ENCODE measurements around the gene BBC3. TPM values are rescaled to one million over a fixed set of nuclear protein-coding genes. Genes with fewer than 3 reads are reported as not detected.
A peak's percentile ranks its signal among the peaks of the same experiment; 100 is the strongest.

The BBC3 gene
- total RNA-seq, 1 experiment from 2014 or later = 49.5 TPM

GRCh38 chr19:47221890-47222289, 9.1 kb downstream of the BBC3 start:
- no peak for ATAC-seq
- peak overlapping the region; percentile 91 for H3K27ac Mint-ChIP-seq
- H3K9me3 Mint-ChIP-seq = no peaks in the 10 kb centered on the region
- peaks cover 16% of the 10 kb centered on the region for H3K4me1 Mint-ChIP-seq
- H3K36me3 Mint-ChIP-seq = peaks cover 12% of the 10 kb centered on the region
- ChIA-PET POLR2A (interaction anchor here (1.3 kb wide), 1 partner anchor 22 kb away, joined by 3 read pairs; no protein-coding TSS in a partner anchor), CTCF (interaction anchor here (0.6 to 9.0 kb wide), 7 partner anchors 9 to 142 kb away, joined by 3 to 136 read pairs (median 4); no protein-coding TSS in a partner anchor)
- TF ChIP-seq ELF4 (CRISPR knock-in tag; IDR thresholded peaks at IDR 0.05; ENCODE audit: low read depth) (no peak), ZBTB21 (CRISPR knock-in tag; IDR thresholded peaks at IDR 0.05; ENCODE audit: borderline replicate concordance) (no peak), E2F5 (CRISPR knock-in tag; IDR thresholded peaks at IDR 0.05) (no peak), CBFB (CRISPR knock-in tag; IDR thresholded peaks at IDR 0.05; ENCODE audit: low read depth) (no peak), CDX4 (CRISPR knock-in tag; IDR thresholded peaks at IDR 0.05; ENCODE audit: borderline replicate concordance) (no peak), AR (CRISPR knock-in tag; IDR thresholded peaks at IDR 0.05) (no peak), NFYB (CRISPR knock-in tag; conservative IDR thresholded peaks at IDR 0.05; ENCODE audit: low read depth) (no peak), ZNF138 (CRISPR knock-in tag; conservative IDR thresholded peaks at IDR 0.05) (no peak), NR2C2 (CRISPR knock-in tag; IDR thresholded peaks at IDR 0.05) (no peak)
- DNase-seq (ENCODE audit: low spot score) = no peak
- H3K27me3 Mint-ChIP-seq (ENCODE audit: low read depth) = no peaks in the 10 kb centered on the region; the same call in 1 of the 2 replicates
- no peak overlapping the region for H3K4me3 Mint-ChIP-seq

- CTCF ChIA-PET = interaction anchor here (1.0 to 9.0 kb wide), 6 partner anchors 9 to 64 kb away, joined by 3 to 136 read pairs (median 4); no protein-coding TSS in a partner anchor
- Mint-ChIP-seq H3K4me3 (no peak overlapping the region), H3K9me3 (no peaks in the 10 kb centered on the region), H3K4me1 (peaks cover 14% of the 10 kb centered on the region), H3K27ac (no peak overlapping the region; the same call in 1 of the 2 replicates), H3K36me3 (peaks cover 12% of the 10 kb centered on the region), H3K27me3 (ENCODE audit: low read depth) (no peaks in the 10 kb centered on the region; the same call in 1 of the 2 replicates)
- DNase-seq (ENCODE audit: low spot score) (no peak), ATAC-seq (no peak)
- POLR2A ChIA-PET = interaction anchor here (1.3 kb wide), 1 partner anchor 23 kb away, joined by 3 read pairs; no protein-coding TSS in a partner anchor
- no peak for TF ChIP-seq NR1H2 (CRISPR knock-in tag; IDR thresholded peaks at IDR 0.05)
- no peak for TF ChIP-seq FOXK1 (CRISPR knock-in tag; IDR thresholded peaks at IDR 0.05)
- no peak for TF ChIP-seq ETV6 (CRISPR knock-in tag; IDR thresholded peaks at IDR 0.05)
- TF ChIP-seq JAZF1 (CRISPR knock-in tag; IDR thresholded peaks at IDR 0.05) = no peak
- TF ChIP-seq USF2 (CRISPR knock-in tag; IDR thresholded peaks at IDR 0.05) = no peak
- TF ChIP-seq GRHL2 (CRISPR knock-in tag; IDR thresholded peaks at IDR 0.05; ENCODE audit: insufficient replicate concordance, severe bottlenecking) = no peak
- no peak for TF ChIP-seq RELA (CRISPR knock-in tag; IDR thresholded peaks at IDR 0.05; ENCODE audit: borderline replicate concordance)
- no peak for TF ChIP-seq TEAD4 (CRISPR knock-in tag; IDR thresholded peaks at IDR 0.05)
- TF ChIP-seq CTCF (IDR thresholded peaks at IDR 0.05) = no peak
- TF ChIP-seq CBFB (CRISPR knock-in tag; IDR thresholded peaks at IDR 0.05; ENCODE audit: low read depth) = no peak
- no peak for TF ChIP-seq CREM (CRISPR knock-in tag; IDR thresholded peaks at IDR 0.05)
- no peak for TF ChIP-seq TP53 (CRISPR knock-in tag; IDR thresholded peaks at IDR 0.05)
- no peak for TF ChIP-seq TCF7 (CRISPR knock-in tag; IDR thresholded peaks at IDR 0.05; ENCODE audit: low read depth)
- TF ChIP-seq NFYB (CRISPR knock-in tag; conservative IDR thresholded peaks at IDR 0.05; ENCODE audit: low read depth) = no peak
- TF ChIP-seq ZSCAN18 (CRISPR knock-in tag; IDR thresholded peaks at IDR 0.05) = no peak
- TF ChIP-seq PRRX2 (CRISPR knock-in tag; IDR thresholded peaks at IDR 0.05) = no peak
- TF ChIP-seq ZNF416 (CRISPR knock-in tag; IDR thresholded peaks at IDR 0.05) = no peak
Observed at GRCh38 chr19:47221080-47221841, 9.7 kb downstream of the BBC3 start.

Measured in WTC11 (cell line).